Measurements from ENCODE around the gene TUT4. TPM values are rescaled to one million over a fixed set of nuclear protein-coding genes. Genes with fewer than 3 reads are reported as not detected.

Gene TUT4
- total RNA-seq, 1 donor from 2014 or later: 56.4 TPM

GRCh38 chr1:52423771-52424170 lies 129.1 kb downstream of the TUT4 start:
- TF ChIP-seq, protein P1, sequence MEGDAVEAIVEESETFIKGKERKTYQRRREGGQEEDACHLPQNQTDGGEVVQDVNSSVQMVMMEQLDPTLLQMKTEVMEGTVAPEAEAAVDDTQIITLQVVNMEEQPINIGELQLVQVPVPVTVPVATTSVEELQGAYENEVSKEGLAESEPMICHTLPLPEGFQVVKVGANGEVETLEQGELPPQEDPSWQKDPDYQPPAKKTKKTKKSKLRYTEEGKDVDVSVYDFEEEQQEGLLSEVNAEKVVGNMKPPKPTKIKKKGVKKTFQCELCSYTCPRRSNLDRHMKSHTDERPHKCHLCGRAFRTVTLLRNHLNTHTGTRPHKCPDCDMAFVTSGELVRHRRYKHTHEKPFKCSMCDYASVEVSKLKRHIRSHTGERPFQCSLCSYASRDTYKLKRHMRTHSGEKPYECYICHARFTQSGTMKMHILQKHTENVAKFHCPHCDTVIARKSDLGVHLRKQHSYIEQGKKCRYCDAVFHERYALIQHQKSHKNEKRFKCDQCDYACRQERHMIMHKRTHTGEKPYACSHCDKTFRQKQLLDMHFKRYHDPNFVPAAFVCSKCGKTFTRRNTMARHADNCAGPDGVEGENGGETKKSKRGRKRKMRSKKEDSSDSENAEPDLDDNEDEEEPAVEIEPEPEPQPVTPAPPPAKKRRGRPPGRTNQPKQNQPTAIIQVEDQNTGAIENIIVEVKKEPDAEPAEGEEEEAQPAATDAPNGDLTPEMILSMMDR (IDR thresholded peaks at IDR 0.05): no peak
- Mint-ChIP-seq H3K4me3 (ENCODE audit: unreplicated experiment) (no peak overlapping the region), H3K27me3 (ENCODE audit: unreplicated experiment) (no peaks in the 10 kb centered on the region), H3K9me3 (ENCODE audit: unreplicated experiment) (no peaks in the 10 kb centered on the region), H3K4me1 (ENCODE audit: unreplicated experiment) (peaks cover 20% of the 10 kb centered on the region), H3K36me3 (ENCODE audit: unreplicated experiment) (peaks cover 33% of the 10 kb centered on the region), H3K27ac (ENCODE audit: unreplicated experiment) (no peak overlapping the region)
- DNase-seq (ENCODE audit: extremely low spot score, unreplicated experiment): no peak

DNA sequence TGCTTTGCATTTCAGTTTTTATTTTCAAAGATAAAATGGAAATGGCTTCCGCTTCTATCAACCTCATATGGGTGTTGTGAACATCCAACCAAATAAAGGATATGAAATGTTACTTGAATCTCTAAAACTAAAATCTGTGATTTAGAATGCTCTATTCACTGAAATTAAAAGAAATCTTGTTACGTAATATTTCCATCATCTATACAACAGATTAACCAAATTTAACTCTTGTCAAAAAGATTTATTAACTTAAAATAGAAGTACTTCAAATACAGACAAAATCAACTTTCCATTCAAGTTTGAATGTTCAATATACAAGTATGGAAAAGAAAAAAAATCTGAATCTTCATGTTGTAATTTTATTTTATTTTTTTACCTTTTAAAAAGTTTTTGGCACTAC lies 129.8 kb downstream of the TUT4 start:
- H3K36me3 Mint-ChIP-seq (ENCODE audit: unreplicated experiment): peaks cover 33% of the 10 kb centered on the region
- H3K9me3 Mint-ChIP-seq (ENCODE audit: unreplicated experiment): no peaks in the 10 kb centered on the region
- DNase-seq (ENCODE audit: extremely low spot score, unreplicated experiment): no peak
- TF ChIP-seq, protein P1 (IDR thresholded peaks at IDR 0.05): no peak
- no peak overlapping the region for H3K27ac Mint-ChIP-seq (ENCODE audit: unreplicated experiment)
- H3K27me3 Mint-ChIP-seq (ENCODE audit: unreplicated experiment): no peaks in the 10 kb centered on the region
- H3K4me3 Mint-ChIP-seq (ENCODE audit: unreplicated experiment): no peak overlapping the region
- peaks cover 20% of the 10 kb centered on the region for H3K4me1 Mint-ChIP-seq (ENCODE audit: unreplicated experiment)

GRCh38 chr1:52420713-52421112 lies 132.2 kb downstream of the TUT4 start:
- Mint-ChIP-seq H3K9me3 (ENCODE audit: unreplicated experiment) (no peaks in the 10 kb centered on the region), H3K27ac (ENCODE audit: unreplicated experiment) (no peak overlapping the region), H3K4me1 (ENCODE audit: unreplicated experiment) (peaks cover 8% of the 10 kb centered on the region), H3K4me3 (ENCODE audit: unreplicated experiment) (no peak overlapping the region), H3K36me3 (ENCODE audit: unreplicated experiment) (peaks cover 43% of the 10 kb centered on the region), H3K27me3 (ENCODE audit: unreplicated experiment) (no peaks in the 10 kb centered on the region)
- TF ChIP-seq, protein P1 (IDR thresholded peaks at IDR 0.05): no peak
- no peak for DNase-seq (ENCODE audit: extremely low spot score, unreplicated experiment)

GRCh38 chr1:52416811-52417210 lies 136.1 kb downstream of the TUT4 start:
- TF ChIP-seq, protein P1 (IDR thresholded peaks at IDR 0.05): no peak
- Mint-ChIP-seq H3K9me3 (ENCODE audit: unreplicated experiment) (no peaks in the 10 kb centered on the region), H3K4me3 (ENCODE audit: unreplicated experiment) (no peak overlapping the region), H3K4me1 (ENCODE audit: unreplicated experiment) (no peaks in the 10 kb centered on the region), H3K27me3 (ENCODE audit: unreplicated experiment) (no peaks in the 10 kb centered on the region), H3K36me3 (ENCODE audit: unreplicated experiment) (peaks cover 46% of the 10 kb centered on the region), H3K27ac (ENCODE audit: unreplicated experiment) (no peak overlapping the region)
- no peak for DNase-seq (ENCODE audit: extremely low spot score, unreplicated experiment)

DNA sequence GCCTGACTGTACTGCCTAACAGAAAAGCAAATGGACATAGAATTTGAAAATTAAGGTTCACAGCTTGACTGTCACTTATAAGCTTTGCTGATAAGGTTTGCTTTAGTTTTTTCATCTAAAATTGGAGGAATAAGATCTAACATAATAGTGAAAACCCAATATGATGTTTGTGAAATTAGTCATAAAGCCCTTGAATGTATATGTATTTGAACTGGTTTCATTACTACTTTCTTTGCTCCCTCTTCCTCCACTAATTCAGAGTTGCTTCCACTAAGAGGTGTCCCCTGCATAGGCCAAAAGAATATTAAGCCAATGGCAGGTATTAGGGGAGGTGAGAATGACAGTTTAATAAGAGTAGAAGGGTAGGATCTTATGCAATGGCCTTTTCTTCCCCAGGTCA lies 137.9 kb downstream of the TUT4 start:
- Mint-ChIP-seq H3K27me3 (ENCODE audit: unreplicated experiment) (no peaks in the 10 kb centered on the region), H3K4me3 (ENCODE audit: unreplicated experiment) (no peak overlapping the region), H3K4me1 (ENCODE audit: unreplicated experiment) (no peaks in the 10 kb centered on the region), H3K9me3 (ENCODE audit: unreplicated experiment) (no peaks in the 10 kb centered on the region), H3K27ac (ENCODE audit: unreplicated experiment) (no peak overlapping the region), H3K36me3 (ENCODE audit: unreplicated experiment) (peaks cover 58% of the 10 kb centered on the region)
- TF ChIP-seq, protein P1 (IDR thresholded peaks at IDR 0.05): no peak
- DNase-seq (ENCODE audit: extremely low spot score, unreplicated experiment): no peak
